ENCODE results near the gene HOTAIR.

Gene HOTAIR

DNA sequence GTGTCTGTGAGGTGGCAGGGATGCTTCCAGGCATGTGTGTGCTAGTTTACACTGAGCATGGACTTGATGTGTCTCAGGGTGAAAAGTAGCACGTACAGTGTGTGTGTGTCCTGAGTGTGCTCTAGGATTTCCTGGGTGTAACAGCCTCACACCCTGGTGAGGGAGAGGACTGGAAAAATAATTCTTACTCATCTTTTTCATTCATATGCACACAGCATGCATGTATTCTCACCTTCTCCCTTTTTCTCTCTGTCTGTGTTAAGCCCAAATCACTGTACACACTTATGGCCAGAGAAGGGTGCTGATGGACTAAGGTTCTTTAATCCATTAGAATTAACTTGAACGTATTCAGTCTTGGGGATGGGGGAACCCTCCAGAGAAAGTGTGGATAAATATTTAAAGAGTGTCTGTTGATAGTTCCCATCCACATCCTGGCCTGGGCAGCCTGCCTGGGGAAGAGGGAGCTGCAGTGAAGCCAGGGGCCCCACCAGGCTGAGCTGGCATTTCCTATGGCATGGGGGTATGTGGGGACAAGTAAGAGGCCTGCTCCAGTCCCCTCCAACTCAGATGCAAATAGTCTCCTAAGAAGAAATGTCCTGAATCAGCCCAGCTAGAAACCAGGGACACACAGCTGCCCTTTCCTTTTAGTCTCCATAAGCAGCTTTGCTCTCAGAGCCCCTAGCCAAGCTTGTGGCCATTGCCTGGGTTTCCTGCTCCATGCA, 32.9 kb upstream of the HOTAIR start:
- no peak overlapping the region for H3K4me3 ChIP-seq (ENCODE audit: low read length)
- H3K27me3 ChIP-seq (ENCODE audit: insufficient read depth, low read length): peaks cover 90% of the 10 kb centered on the region
- H3K36me3 ChIP-seq (ENCODE audit: insufficient read depth, low read length): no peaks in the 10 kb centered on the region
- H2AFZ ChIP-seq (ENCODE audit: low read depth, low read length): no peak overlapping the region
- peaks cover 3% of the 10 kb centered on the region for H3K4me1 ChIP-seq (ENCODE audit: insufficient read depth, low read length)
- H3K9me3 ChIP-seq (ENCODE audit: low read length): no peaks in the 10 kb centered on the region

DNA sequence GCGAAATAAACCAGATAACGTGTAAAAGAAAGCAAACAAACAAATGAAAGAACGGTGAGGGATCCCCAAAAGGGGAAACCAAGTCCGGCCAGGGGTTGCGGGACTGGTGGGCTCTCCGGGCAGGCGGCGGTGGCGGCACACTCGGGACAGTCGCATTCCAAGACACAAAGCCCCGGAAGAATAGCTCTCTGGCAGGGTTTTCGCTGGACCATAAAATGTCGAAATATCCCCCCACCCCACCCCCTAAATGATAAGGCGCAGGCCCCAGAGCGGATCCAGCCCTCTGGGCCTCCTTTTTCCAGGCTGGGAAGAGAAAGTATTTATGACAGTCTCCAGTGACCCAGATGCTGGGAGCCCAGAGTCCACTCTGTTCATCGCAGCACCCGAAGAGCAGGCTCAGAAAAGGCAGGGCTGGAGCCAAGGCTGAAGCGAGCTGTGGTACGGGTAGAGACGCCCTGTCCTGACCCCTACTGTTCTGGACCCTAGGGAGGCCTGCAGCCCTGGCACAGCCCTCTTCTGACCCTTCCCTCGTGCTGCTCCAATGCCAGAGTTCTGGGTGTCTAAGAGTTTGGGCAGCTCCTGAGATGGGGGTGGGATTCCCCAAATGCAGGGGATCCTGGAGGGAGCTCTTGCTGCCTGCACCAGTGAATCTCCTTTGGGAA, 31.9 kb upstream of the HOTAIR start:
- Histone ChIP-seq H3K27me3 (ENCODE audit: insufficient read depth, low read length) (peaks cover 92% of the 10 kb centered on the region), H3K4me3 (ENCODE audit: low read length) (no peak overlapping the region), H3K36me3 (ENCODE audit: insufficient read depth, low read length) (no peaks in the 10 kb centered on the region), H3K9me3 (ENCODE audit: low read length) (no peaks in the 10 kb centered on the region), H3K4me1 (ENCODE audit: insufficient read depth, low read length) (peaks cover 3% of the 10 kb centered on the region), H2AFZ (ENCODE audit: low read depth, low read length) (no peak overlapping the region)

DNA sequence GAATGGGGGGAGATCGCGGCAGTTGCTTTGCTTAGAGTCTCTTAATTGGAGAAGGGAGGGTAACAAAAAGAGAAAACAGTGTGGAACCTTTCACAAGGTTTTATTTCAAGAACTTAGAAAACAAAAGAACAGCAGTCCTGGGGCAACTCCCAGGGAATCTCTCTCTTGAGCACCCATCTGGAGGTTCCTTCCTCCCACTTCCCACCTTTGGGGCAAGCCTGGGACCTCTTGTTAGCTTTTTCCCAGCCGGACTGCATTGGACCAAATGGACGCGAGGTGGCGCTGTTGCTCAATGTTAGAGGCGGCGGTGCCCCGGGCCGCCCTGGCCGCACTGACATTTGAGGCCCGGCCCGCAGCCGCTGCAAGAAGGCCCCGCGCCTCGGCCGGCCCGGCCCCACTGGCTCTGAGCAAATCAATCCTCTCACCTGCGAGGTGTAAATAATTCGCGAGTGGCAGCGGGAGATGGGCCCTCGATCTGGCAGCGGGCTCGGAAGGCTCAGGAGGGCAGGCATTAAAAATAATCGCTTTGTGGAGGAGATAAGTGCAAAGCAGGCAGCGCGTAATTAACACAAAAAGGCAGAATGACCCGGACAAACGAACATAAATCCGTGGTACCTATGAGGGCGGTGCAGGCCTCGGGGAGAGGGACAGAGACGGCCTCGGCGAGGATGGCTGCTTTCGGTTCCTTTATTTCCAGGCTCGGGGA, 31.3 kb upstream of the HOTAIR start:
- no peaks in the 10 kb centered on the region for H3K9me3 ChIP-seq (ENCODE audit: low read length)
- H3K36me3 ChIP-seq (ENCODE audit: insufficient read depth, low read length): no peaks in the 10 kb centered on the region
- H3K4me3 ChIP-seq (ENCODE audit: low read length): no peak overlapping the region
- peaks cover 93% of the 10 kb centered on the region for H3K27me3 ChIP-seq (ENCODE audit: insufficient read depth, low read length)
- H2AFZ ChIP-seq (ENCODE audit: low read depth, low read length): no peak overlapping the region
- peaks cover 3% of the 10 kb centered on the region for H3K4me1 ChIP-seq (ENCODE audit: insufficient read depth, low read length)

DNA sequence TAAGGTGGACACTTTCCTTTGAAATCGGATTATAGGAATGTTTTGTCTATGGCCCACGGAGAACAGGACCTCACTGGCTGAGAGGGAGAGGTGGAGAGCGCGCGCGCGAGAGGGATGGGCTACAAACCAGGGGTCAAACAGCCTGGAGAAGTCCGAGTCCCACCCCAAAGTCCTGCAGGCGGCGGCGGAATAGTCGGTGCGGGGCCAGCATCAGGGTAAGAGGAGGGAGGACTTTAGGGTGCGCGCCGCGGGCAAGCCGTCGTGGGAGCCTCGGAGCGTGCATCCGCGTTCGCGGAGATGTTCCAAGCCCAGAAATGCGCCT, 30.7 kb upstream of the HOTAIR start:
- Histone ChIP-seq H3K4me3 (ENCODE audit: low read length) (no peak overlapping the region), H3K36me3 (ENCODE audit: insufficient read depth, low read length) (no peaks in the 10 kb centered on the region)

DNA sequence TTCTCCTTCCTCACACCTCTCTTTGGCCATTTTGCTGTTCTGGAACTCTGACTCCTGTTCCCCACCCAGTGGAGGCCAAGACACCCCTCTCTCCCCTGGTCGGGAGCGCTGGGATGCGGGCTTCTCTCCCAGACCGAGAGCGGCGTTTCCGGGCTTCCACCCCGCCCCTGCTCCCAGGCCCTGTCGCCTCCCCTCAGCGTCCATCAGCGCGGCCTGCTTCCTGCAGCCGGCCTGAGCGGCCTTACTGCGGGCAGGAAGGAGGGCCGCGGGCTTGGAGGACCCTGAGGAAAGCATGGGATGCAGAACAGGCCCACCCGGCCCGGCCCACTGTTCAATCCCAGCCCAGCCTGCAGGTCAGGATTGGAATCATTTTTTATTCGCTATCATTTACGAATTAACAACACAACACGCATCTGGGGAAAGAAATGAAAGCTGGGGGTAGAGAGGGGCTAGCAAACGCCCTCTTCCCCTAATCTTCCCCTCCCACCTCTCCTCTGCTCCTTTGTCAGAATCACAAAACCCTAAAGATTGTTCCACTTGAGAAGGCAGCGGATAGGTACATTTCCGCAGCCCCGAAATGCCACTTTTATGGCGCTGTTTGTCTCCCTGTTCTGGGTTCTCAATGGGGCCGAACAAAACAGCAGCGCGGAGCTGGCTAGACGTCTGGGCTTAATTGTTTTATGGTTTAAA, 30.2 kb upstream of the HOTAIR start:
- H2AFZ ChIP-seq (ENCODE audit: low read depth, low read length): no peak overlapping the region
- H3K4me3 ChIP-seq (ENCODE audit: low read length): no peak overlapping the region
- H3K9me3 ChIP-seq (ENCODE audit: low read length): no peaks in the 10 kb centered on the region
- peaks cover 93% of the 10 kb centered on the region for H3K27me3 ChIP-seq (ENCODE audit: insufficient read depth, low read length)
- peaks cover 3% of the 10 kb centered on the region for H3K4me1 ChIP-seq (ENCODE audit: insufficient read depth, low read length)
- H3K36me3 ChIP-seq (ENCODE audit: insufficient read depth, low read length): no peaks in the 10 kb centered on the region

More for the DNA sequence above, 30.7 kb upstream of the HOTAIR start:
- Histone ChIP-seq H3K9me3 (ENCODE audit: low read length) (no peaks in the 10 kb centered on the region), H2AFZ (ENCODE audit: low read depth, low read length) (no peak overlapping the region), H3K27me3 (ENCODE audit: insufficient read depth, low read length) (peaks cover 93% of the 10 kb centered on the region), H3K4me1 (ENCODE audit: insufficient read depth, low read length) (peaks cover 3% of the 10 kb centered on the region)

DNA sequence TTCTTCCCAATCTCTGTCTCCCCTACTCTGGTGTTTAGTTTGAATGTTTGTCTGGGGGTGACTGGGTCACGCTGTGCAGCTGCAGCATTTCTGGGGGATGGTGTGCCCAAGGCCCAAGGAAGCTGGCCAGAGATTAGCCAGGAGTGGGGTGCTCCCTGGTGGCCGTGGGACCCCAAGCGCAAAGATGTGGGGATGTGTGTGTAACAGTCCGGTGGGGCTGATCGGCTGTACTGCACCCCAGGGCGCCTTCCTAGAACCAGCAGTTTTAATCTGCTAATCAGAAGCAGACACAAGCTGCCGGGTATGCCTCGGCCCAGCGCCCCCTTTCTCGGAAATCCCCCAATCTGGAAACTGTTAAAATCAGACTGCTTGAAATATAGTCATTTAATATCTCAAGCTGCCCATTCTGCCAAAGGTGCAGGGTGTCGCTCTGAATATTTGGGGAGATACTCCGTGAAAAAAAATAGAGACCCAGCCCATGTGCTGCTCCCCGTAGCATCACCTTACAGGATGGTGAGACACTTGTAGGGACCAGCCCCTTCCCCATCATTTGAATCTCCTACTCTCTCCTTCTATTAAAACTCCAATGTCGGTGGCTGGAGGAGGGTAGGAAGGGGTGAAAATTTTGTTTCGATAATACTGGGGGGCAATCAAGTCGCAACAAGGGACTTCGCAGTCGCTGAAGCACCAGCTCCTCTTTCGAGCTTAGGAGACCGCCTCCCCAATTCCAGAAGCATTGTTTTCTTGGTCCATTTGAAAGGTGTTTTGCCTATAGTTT, 29.5 kb upstream of the HOTAIR start:
- Histone ChIP-seq H3K4me3 (ENCODE audit: low read length) (no peak overlapping the region), H3K27me3 (ENCODE audit: insufficient read depth, low read length) (peaks cover 93% of the 10 kb centered on the region), H3K36me3 (ENCODE audit: insufficient read depth, low read length) (no peaks in the 10 kb centered on the region), H3K9me3 (ENCODE audit: low read length) (no peaks in the 10 kb centered on the region), H2AFZ (ENCODE audit: low read depth, low read length) (no peak overlapping the region), H3K4me1 (ENCODE audit: insufficient read depth, low read length) (peaks cover 3% of the 10 kb centered on the region)

DNA sequence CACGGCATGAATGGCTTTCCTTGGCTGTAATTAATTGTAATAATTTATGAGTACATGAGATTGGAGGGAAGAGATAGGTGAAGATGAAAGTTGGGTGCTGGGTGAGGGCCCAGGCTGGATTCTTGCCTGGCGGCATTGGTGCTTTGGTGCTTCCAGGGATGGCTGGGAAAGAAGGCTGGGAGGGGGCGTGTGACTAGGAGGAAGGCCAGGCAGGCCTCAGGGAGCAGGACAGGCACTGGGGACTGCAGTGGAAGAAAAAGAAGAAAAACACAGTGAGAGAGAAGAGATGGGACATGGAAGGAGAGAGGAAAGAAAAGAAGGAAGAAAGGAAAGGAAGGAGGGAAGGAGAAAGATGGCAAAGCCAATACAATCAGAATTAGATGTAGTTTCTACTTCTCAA, 28.9 kb upstream of the HOTAIR start:
- H3K27me3 ChIP-seq (ENCODE audit: insufficient read depth, low read length): peaks cover 97% of the 10 kb centered on the region
- no peak overlapping the region for H2AFZ ChIP-seq (ENCODE audit: low read depth, low read length)
- no peak overlapping the region for H3K4me3 ChIP-seq (ENCODE audit: low read length)
- no peaks in the 10 kb centered on the region for H3K9me3 ChIP-seq (ENCODE audit: low read length)
- H3K36me3 ChIP-seq (ENCODE audit: insufficient read depth, low read length): no peaks in the 10 kb centered on the region
- H3K4me1 ChIP-seq (ENCODE audit: insufficient read depth, low read length): peaks cover 3% of the 10 kb centered on the region

DNA sequence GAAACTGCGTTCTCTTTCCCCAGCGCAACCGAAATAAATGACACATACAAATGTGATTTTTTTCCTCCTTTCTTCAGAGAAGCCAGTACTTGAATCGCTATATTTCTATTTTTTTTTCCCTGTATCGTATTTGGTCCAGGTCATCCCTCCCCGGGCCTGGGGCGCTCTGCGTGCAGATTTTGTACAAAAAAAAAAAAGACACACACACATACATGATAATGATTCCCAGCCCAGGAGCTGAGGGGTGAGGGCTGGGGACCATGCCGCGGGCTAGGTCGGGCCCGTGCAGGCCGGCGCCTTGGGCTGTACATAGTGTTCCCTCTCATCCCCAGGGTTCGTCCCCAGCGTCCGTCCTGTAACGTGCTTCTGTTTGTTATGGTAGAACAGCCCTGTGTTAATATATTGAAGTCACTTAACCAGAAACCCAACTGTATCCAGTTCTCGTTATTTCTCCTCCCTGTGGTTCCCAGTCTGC, 28.2 kb upstream of the HOTAIR start:
- peaks cover 3% of the 10 kb centered on the region for H3K4me1 ChIP-seq (ENCODE audit: insufficient read depth, low read length)
- H3K27me3 ChIP-seq (ENCODE audit: insufficient read depth, low read length): peaks cover 98% of the 10 kb centered on the region
- H2AFZ ChIP-seq (ENCODE audit: low read depth, low read length): no peak overlapping the region
- no peaks in the 10 kb centered on the region for H3K9me3 ChIP-seq (ENCODE audit: low read length)
- H3K4me3 ChIP-seq (ENCODE audit: low read length): no peak overlapping the region
- no peaks in the 10 kb centered on the region for H3K36me3 ChIP-seq (ENCODE audit: insufficient read depth, low read length)

DNA sequence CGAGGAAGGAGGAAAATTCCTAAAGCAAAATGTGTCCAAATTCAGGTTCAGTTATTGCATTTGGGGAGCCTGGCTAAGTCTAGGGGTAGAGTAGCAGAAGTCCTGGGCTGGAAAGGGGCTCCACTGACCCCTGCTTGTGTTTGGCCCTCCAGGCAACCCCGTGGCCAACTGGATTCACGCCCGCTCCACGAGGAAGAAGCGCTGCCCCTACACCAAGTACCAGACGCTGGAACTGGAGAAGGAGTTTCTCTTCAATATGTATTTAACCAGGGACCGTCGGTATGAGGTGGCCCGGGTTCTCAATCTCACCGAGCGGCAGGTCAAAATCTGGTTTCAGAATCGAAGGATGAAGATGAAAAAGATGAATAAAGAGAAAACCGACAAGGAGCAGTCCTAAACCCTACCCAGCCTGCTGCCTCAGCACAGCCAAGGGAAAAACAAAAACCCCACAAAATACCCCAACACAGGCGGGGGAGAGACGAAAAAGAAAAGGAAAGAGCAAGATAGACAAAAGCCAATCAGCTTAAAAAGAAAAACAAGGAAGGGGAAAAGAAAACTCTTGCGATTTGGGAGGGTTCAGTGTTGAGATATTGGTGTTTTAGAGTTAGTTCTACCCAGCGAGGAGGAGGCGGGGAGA, 27.6 kb upstream of the HOTAIR start:
- peaks cover 98% of the 10 kb centered on the region for H3K27me3 ChIP-seq (ENCODE audit: insufficient read depth, low read length)
- H3K36me3 ChIP-seq (ENCODE audit: insufficient read depth, low read length): no peaks in the 10 kb centered on the region
- no peak overlapping the region for H3K4me3 ChIP-seq (ENCODE audit: low read length)
- H2AFZ ChIP-seq (ENCODE audit: low read depth, low read length): no peak overlapping the region
- no peaks in the 10 kb centered on the region for H3K9me3 ChIP-seq (ENCODE audit: low read length)
- peaks cover 3% of the 10 kb centered on the region for H3K4me1 ChIP-seq (ENCODE audit: insufficient read depth, low read length)

DNA sequence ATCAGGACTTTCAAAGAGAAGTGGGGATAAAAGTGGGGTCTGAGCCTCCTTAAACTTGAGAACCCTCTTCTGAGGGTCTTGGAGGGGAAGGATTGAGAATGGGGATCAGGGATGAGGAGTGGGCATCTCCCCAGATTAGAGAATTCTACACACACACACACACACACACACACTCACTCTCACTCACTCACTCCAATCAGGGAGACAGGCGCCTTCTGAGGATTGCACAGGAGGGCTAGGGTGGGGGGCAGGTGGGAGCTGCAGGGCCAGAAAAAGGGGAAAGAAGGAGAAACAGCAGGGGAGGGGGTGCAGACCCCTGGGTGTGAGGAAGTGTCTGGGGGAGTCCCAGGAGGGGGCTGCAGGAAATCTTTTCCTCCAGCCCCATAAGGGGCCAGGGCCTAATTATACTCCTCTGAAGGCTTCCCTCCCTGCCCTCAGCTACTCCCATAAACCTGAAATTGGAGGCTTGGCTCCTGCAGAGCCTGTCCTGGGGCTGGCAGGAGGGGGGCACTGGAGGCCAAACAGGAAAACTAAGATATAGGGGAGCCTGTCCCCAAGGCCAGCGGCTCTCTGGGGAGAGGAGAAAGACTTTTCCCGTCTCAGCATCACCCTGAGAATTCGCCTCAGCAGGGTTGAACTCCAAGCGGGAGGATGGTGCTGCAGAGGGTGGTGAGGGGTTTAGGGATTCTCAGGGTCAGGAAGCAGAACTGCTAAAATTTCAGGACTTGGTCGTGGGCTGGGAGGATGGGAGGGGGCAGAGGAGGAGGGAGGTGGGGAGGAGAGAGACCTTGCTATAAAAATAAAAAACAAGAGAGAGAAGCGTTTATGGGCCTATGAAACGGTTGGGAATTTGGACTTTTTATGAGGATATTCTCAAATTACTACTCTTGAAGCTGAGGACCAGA, 26.8 kb upstream of the HOTAIR start:
- Histone ChIP-seq H3K4me3 (ENCODE audit: low read length) (no peak overlapping the region), H3K9me3 (ENCODE audit: low read length) (no peaks in the 10 kb centered on the region), H3K36me3 (ENCODE audit: insufficient read depth, low read length) (no peaks in the 10 kb centered on the region), H2AFZ (ENCODE audit: low read depth, low read length) (no peak overlapping the region), H3K27me3 (ENCODE audit: insufficient read depth, low read length) (peaks cover 98% of the 10 kb centered on the region), H3K4me1 (ENCODE audit: insufficient read depth, low read length) (peaks cover 3% of the 10 kb centered on the region)
